PC-3 (cell line): ENCODE measurements around the gene ADGRL3.

ENCODE experiments used
- CTCF ChIP-seq: fragments of 300-600 bp; sonication (generic); conservative IDR thresholded peaks from 2 replicates; pipeline ENCODE4 v1.5.1; 2017; ENCODE audit warnings: antibody characterized with exemption, low read depth, mild to moderate bottlenecking, low read length
- EZH2 ChIP-seq: fragments of 300-600 bp; sonication (generic); IDR thresholded peaks from one replicate; pipeline ENCODE4 v1.6.1; 2017; ENCODE audit warnings: antibody characterized with exemption, mild to moderate bottlenecking, low read length; ENCODE audit not compliant: unreplicated experiment

DNA sequence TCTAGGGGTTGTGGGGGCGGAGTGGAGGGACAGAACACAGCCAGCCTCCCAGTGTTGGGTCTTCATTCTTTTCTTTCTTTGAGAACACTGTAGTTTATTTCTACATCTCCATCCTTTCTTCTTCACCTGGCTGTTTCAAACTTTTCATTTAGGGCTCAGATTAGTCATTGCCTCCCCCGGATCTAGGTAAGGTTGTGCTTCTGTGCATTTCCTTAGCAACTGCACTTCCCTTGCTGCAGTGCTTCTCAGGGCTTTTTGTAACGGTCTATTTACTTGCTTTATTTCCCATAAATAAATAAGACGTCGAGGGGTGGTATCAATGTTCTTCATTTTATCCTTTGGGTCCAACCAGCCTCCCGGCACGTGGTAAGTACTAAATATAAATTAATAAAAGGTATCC, 31.3 kb downstream of the ADGRL3 start:
- TF ChIP-seq EZH2 (no peak), CTCF (no peak)
